ENCODE measurements around the gene SPATA24.
"Not testable (repeated sequence)": the region's sequence is repeated elsewhere in the genome, so short reads cannot be mapped to it uniquely, and the experiment has no call there.

The SPATA24 gene

DNA sequence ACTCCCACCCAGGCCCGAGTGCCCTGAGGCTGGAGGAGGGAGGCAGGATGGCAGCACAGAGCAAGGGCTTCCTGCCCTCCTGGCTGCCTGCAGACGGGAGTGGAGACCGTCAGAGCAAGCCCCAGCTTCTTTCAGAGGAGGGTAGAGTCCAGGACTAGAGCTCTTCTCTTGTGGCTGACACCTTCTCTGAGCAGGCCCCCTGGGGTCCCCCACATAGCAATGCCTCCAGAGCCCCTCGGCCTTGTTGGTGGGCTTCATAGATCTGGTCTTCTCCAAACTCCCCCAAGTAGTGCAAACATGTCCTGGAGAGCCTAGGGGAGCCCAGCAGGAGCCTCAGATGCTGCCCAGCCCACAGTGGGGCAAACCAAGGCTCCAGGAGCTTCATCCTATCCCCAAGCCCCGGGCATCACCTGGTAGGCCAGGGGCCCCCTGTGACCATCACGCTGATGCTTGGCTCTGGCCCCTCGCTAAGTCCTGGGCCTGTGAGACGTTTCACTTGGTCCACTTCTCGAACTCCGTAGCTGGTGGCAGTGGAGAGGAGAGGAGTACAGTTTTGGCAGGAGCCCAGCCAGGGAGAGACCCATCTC is 16.2 kb downstream of the SPATA24 start:
- DNase-seq, result no peak
- Histone ChIP-seq H3K36me3 (replicated peaks) (no peaks in the 10 kb centered on the region), H3K27ac (no peak overlapping the region), H3K27me3 (replicated peaks) (no peaks in the 10 kb centered on the region), H3K4me3 (ENCODE audit: low read depth, low read length) (no peak overlapping the region)
- in situ Hi-C loops (cut with HindIII; ENCODE audit: low pct_ligation_motif_present, low sequenced_read_pairs), result no loop called here
- TF ChIP-seq, protein P1, sequence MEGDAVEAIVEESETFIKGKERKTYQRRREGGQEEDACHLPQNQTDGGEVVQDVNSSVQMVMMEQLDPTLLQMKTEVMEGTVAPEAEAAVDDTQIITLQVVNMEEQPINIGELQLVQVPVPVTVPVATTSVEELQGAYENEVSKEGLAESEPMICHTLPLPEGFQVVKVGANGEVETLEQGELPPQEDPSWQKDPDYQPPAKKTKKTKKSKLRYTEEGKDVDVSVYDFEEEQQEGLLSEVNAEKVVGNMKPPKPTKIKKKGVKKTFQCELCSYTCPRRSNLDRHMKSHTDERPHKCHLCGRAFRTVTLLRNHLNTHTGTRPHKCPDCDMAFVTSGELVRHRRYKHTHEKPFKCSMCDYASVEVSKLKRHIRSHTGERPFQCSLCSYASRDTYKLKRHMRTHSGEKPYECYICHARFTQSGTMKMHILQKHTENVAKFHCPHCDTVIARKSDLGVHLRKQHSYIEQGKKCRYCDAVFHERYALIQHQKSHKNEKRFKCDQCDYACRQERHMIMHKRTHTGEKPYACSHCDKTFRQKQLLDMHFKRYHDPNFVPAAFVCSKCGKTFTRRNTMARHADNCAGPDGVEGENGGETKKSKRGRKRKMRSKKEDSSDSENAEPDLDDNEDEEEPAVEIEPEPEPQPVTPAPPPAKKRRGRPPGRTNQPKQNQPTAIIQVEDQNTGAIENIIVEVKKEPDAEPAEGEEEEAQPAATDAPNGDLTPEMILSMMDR (IDR thresholded peaks at IDR 0.05; ENCODE audit: low read depth, low read length, missing control alignments), result no peak

GRCh38 chr5:139386956-139387355 is 16.9 kb downstream of the SPATA24 start:
- DNase-seq; H3K27ac ChIP-seq; in situ Hi-C loops (cut with HindIII; ENCODE audit: low pct_ligation_motif_present, low sequenced_read_pairs); H3K27me3 ChIP-seq (replicated peaks); H3K4me3 ChIP-seq (ENCODE audit: low read depth, low read length); H3K36me3 ChIP-seq (replicated peaks): not testable (repeated sequence)

DNA sequence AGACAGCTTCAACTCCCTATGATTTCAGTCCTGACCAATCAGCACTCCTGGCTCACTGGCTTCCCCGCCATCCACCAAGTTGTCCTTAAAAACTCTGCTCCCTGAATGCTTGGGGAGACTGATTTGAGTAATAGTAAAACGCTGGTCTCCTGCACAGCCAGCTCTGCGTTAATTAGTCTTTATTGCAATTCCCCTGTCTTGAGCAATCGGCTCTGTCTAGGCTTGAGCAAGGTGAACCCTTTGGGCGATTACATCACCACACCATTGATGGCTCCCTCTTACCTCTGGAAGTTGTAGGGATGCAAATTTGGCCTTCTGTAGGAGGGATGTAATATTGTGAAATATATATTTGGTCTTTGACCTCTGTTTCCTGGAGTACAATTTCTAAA is 17.8 kb downstream of the SPATA24 start:
- no peaks in the 10 kb centered on the region for H3K36me3 ChIP-seq (replicated peaks)
- no peak overlapping the region for H3K4me3 ChIP-seq (ENCODE audit: low read depth, low read length)
- TF ChIP-seq, protein P1 (IDR thresholded peaks at IDR 0.05; ENCODE audit: low read depth, low read length, missing control alignments), result no peak
- H3K27me3 ChIP-seq (replicated peaks), result no peaks in the 10 kb centered on the region
- no peak for DNase-seq
- in situ Hi-C loops (cut with HindIII; ENCODE audit: low pct_ligation_motif_present, low sequenced_read_pairs), result no loop called here
- H3K27ac ChIP-seq, result no peak overlapping the region

DNA sequence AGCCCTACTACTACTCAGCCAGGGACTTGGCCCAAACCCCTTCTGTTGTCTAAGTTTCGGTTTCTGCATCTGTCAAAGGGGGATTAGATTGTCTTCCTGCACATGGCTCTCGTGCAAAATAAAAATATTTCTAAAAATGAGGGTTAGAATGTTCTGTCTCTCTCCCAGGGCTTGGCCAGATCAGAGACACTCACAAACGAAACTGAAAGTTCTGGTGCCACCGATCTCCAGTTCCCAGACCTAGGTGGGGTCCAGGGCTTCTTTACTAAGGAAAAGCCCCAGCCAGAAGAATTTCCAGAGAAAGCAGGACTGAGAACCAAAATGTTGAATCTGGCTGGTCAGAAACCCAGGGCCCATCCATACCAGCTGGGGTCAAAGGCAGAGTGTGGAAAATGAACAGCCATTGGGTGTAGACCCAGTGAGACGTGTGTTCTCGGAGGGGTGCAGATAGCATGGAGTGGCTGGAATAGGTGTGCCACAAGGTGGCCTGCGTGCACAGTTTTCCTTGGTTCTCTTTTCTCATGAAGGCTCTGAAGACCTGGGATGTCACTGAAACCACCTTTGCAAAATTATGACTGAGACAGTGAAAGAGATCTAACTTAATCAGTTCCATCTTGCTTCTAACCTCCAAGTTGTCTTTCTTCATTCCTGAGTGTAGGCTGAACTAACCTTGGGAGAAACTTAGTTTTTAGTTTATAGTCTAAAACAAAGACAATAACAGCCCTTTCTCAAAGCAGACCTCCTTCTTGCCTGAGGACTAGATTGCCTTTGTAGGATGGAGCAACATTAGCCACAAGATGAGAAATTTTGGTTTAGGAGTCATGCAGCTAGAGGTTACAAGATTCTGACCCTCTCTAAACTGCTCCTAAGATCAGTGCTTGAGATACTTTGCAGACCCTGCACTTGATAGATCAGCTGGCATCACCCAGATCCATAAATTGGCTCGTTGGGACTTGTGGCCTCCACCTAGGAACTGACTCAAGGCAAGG is 18.5 kb downstream of the SPATA24 start:
- DNase-seq, result no peak
- no peak overlapping the region for H3K27ac ChIP-seq
- TF ChIP-seq, protein P1 (IDR thresholded peaks at IDR 0.05; ENCODE audit: low read depth, low read length, missing control alignments), result peak; percentile 8
- no peaks in the 10 kb centered on the region for H3K36me3 ChIP-seq (replicated peaks)
- no peak overlapping the region for H3K4me3 ChIP-seq (ENCODE audit: low read depth, low read length)
- no peaks in the 10 kb centered on the region for H3K27me3 ChIP-seq (replicated peaks)
- in situ Hi-C loops (cut with HindIII; ENCODE audit: low pct_ligation_motif_present, low sequenced_read_pairs), result no loop called here

DNA sequence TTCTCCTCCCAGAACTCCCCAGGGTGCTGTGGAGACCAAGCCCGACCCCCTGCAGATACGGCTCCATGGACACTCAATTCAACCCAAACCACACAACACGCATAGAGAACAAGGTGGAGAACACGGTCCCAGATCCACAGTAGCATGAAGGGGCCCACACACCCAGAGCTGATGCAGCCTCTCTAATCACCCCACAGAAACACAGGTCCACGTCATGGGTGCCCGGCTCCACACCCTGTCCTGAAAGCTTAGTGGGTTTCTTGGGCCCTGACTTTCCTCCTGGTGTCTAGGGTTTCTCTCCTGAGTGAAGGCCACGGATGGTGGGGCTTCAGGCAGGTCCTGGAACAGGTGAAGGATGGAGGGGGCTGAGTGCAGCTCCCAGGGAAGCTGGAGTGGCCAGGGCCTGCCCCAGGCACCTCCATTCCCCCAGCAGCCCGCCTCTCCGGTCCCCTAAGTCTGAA is 19.3 kb downstream of the SPATA24 start:
- Histone ChIP-seq H3K27me3 (replicated peaks) (no peaks in the 10 kb centered on the region), H3K27ac (no peak overlapping the region), H3K36me3 (replicated peaks) (no peaks in the 10 kb centered on the region), H3K4me3 (ENCODE audit: low read depth, low read length) (no peak overlapping the region)
- TF ChIP-seq, protein P1 (IDR thresholded peaks at IDR 0.05; ENCODE audit: low read depth, low read length, missing control alignments), result no peak
- in situ Hi-C loops (cut with HindIII; ENCODE audit: low pct_ligation_motif_present, low sequenced_read_pairs), result no loop called here
- DNase-seq, result no peak

- H3K27me3 ChIP-seq (replicated peaks), result no peaks in the 10 kb centered on the region
- TF ChIP-seq, protein P1 (IDR thresholded peaks at IDR 0.05; ENCODE audit: low read depth, low read length, missing control alignments), result no peak
- in situ Hi-C loops (cut with HindIII; ENCODE audit: low pct_ligation_motif_present, low sequenced_read_pairs), result no loop called here
- no peak overlapping the region for H3K4me3 ChIP-seq (ENCODE audit: low read depth, low read length)
- H3K27ac ChIP-seq, result no peak overlapping the region
- no peak for DNase-seq
- no peaks in the 10 kb centered on the region for H3K36me3 ChIP-seq (replicated peaks)
Observed at GRCh38 chr5:139383993-139384590, 19.8 kb downstream of the SPATA24 start.

All from brain microvascular endothelial cell (primary cell).